ENCODE measurements around the gene PPP1R14C.
A peak's percentile ranks its signal among the peaks of the same experiment; 100 is the strongest.

Gene PPP1R14C

DNA sequence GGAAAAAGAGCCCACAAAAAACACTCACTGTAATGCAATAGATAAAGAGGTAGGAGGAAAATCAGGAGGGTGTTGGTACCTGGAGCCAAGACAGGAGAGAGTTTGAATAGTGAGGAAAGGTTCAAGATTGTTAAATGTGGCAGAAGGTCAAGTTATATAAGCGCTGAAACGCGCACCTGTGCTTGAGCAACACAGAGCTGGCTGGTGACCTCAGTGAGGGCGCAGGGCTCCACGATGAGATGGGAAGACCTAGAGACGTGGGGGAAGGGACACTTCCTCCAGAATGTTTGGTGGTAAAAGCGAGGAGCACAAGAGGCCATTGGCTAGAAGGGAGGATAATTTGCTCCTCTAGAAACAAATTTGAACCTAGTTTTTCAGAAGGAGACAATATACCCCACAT is 4.2 kb upstream of the PPP1R14C start:
- H2AFZ ChIP-seq (ENCODE audit: low read depth, low read length): no peak overlapping the region
- H3K4me2 ChIP-seq (ENCODE audit: low read length): no peak overlapping the region
- no peaks in the 10 kb centered on the region for H3K36me3 ChIP-seq (replicated peaks; ENCODE audit: low read depth, low read length)
- H3K4me1 ChIP-seq (ENCODE audit: low read length): peaks cover under 1% of the 10 kb centered on the region; the same call in 1 of the 2 replicates
- TF ChIP-seq, protein P1, sequence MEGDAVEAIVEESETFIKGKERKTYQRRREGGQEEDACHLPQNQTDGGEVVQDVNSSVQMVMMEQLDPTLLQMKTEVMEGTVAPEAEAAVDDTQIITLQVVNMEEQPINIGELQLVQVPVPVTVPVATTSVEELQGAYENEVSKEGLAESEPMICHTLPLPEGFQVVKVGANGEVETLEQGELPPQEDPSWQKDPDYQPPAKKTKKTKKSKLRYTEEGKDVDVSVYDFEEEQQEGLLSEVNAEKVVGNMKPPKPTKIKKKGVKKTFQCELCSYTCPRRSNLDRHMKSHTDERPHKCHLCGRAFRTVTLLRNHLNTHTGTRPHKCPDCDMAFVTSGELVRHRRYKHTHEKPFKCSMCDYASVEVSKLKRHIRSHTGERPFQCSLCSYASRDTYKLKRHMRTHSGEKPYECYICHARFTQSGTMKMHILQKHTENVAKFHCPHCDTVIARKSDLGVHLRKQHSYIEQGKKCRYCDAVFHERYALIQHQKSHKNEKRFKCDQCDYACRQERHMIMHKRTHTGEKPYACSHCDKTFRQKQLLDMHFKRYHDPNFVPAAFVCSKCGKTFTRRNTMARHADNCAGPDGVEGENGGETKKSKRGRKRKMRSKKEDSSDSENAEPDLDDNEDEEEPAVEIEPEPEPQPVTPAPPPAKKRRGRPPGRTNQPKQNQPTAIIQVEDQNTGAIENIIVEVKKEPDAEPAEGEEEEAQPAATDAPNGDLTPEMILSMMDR (IDR thresholded peaks at IDR 0.05; ENCODE audit: low read depth, low read length): no peak
- no peak for TF ChIP-seq EZH2phosphoT487 (IDR thresholded peaks at IDR 0.05; ENCODE audit: low read depth)
- H4K20me1 ChIP-seq (ENCODE audit: insufficient read depth, low read length): no peaks in the 10 kb centered on the region
- H3K9ac ChIP-seq (ENCODE audit: low read length): no peak overlapping the region
- H3K27me3 ChIP-seq (ENCODE audit: low read depth, low read length): peaks cover 30% of the 10 kb centered on the region
- H3K27ac ChIP-seq (ENCODE audit: low read length): no peak overlapping the region
- H3K79me2 ChIP-seq (ENCODE audit: low read length): no peaks in the 10 kb centered on the region; the same call in 1 of the 2 replicates
- no peak overlapping the region for H3K4me3 ChIP-seq (ENCODE audit: low read length)
- no peaks in the 10 kb centered on the region for H3K9me3 ChIP-seq (ENCODE audit: insufficient read depth, low read length)

DNA sequence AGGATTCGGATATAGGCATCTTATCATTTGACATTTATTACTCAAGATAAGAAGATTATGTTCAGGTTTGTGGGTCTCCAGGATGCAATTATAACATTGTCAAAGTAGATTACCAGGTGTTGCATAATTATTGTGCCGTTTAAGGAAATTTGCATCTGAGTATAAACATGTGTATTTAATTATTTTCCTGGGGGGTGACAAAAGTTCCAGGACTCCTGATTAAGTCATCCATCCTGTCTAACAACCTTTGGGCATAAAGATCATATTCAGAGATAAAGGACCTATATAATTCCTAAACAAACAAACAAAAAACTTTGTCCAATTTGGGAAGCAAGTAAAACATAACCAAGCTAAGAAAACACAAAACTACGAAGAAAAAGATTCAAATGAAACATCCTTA is 3.3 kb upstream of the PPP1R14C start:
- H3K9me3 ChIP-seq (ENCODE audit: insufficient read depth, low read length): no peaks in the 10 kb centered on the region
- no peak for TF ChIP-seq EZH2phosphoT487 (IDR thresholded peaks at IDR 0.05; ENCODE audit: low read depth)
- H3K4me2 ChIP-seq (ENCODE audit: low read length): no peak overlapping the region
- H3K79me2 ChIP-seq (ENCODE audit: low read length): no peaks in the 10 kb centered on the region; the same call in 1 of the 2 replicates
- H3K36me3 ChIP-seq (replicated peaks; ENCODE audit: low read depth, low read length): no peaks in the 10 kb centered on the region
- H3K27ac ChIP-seq (ENCODE audit: low read length): no peak overlapping the region
- peaks cover 39% of the 10 kb centered on the region for H3K27me3 ChIP-seq (ENCODE audit: low read depth, low read length)
- no peaks in the 10 kb centered on the region for H4K20me1 ChIP-seq (ENCODE audit: insufficient read depth, low read length)
- H2AFZ ChIP-seq (ENCODE audit: low read depth, low read length): no peak overlapping the region
- H3K4me3 ChIP-seq (ENCODE audit: low read length): no peak overlapping the region
- no peak overlapping the region for H3K9ac ChIP-seq (ENCODE audit: low read length)
- peaks cover 9% of the 10 kb centered on the region for H3K4me1 ChIP-seq (ENCODE audit: low read length)

DNA sequence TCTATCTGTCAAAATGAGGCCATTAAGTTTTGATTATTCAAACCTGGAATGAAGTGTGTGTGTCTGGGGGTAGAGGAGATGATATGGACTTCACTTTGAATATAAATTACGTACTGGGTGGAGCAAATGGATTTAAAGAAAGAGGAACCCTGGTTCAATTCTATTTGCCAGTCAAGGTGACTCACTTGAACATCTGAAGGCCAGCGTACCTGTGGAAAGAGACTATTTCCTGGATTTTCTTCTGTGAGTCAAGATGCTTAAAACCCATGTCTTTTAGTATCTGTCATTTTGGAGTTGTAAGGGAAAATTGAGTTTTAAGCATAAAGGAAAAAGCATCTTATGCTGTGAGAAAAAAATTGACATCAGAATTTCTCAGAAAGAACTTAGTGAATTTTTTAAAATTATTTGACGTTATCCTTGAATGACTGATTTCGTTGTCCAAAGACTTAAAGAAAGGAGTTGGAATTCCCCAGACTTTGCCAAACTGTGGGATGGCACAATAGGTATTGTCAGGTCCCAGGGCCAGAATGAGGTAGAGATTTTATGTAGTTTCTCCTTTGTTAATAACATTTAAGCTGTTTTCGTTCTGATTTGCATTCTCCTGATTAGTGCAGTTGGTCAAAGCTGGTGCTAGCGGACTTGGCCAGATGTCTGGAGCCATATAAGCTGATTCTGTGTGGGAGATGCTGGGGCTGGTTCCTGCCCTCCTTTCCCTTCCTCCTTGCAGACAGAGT is 2.4 kb upstream of the PPP1R14C start:
- Histone ChIP-seq H3K4me2 (ENCODE audit: low read length) (no peak overlapping the region), H3K79me2 (ENCODE audit: low read length) (no peaks in the 10 kb centered on the region; the same call in 1 of the 2 replicates), H3K4me3 (ENCODE audit: low read length) (no peak overlapping the region), H3K27ac (ENCODE audit: low read length) (no peak overlapping the region), H3K36me3 (replicated peaks; ENCODE audit: low read depth, low read length) (no peaks in the 10 kb centered on the region), H3K4me1 (ENCODE audit: low read length) (peaks cover 18% of the 10 kb centered on the region), H3K9ac (ENCODE audit: low read length) (no peak overlapping the region), H4K20me1 (ENCODE audit: insufficient read depth, low read length) (no peaks in the 10 kb centered on the region), H3K9me3 (ENCODE audit: insufficient read depth, low read length) (no peaks in the 10 kb centered on the region), H2AFZ (ENCODE audit: low read depth, low read length) (no peak overlapping the region), H3K27me3 (ENCODE audit: low read depth, low read length) (peaks cover 42% of the 10 kb centered on the region)
- TF ChIP-seq, protein P1 (IDR thresholded peaks at IDR 0.05; ENCODE audit: low read depth, low read length): no peak
- TF ChIP-seq EZH2phosphoT487 (IDR thresholded peaks at IDR 0.05; ENCODE audit: low read depth): no peak

DNA sequence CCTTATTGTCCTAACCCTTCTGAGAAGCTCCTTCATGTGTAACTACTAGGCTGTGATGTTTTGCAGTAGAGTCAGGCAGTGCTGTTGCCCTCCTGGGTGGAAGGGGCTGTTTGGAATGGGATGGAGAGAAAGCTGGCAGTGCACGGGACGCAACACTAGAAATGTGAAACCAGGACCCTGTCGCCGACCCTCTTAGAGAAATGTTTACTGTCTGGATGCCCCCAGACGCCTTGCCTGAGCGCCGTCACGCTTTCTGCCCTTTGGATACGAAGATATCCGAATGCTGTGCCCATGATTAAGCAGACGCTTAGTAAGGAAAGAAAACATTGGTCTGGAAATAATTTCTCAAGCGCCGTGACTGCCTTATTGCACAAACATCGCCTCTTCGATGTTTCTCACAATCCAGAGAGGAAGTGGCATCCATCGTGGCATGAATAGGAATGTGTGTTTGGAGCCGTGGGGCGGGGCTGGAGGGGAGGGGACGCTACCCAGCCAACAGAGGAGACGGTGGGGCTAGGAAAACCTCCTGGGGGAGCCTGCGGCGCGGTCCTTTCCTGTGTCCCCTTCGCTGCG is 661 bp upstream of the PPP1R14C start:
- H3K79me2 ChIP-seq (ENCODE audit: low read length): no peaks in the 10 kb centered on the region; the same call in 1 of the 2 replicates
- H3K9ac ChIP-seq (ENCODE audit: low read length): no peak overlapping the region
- no peak overlapping the region for H2AFZ ChIP-seq (ENCODE audit: low read depth, low read length)

More for the DNA sequence above, 661 bp upstream of the PPP1R14C start:
- peaks cover 32% of the 10 kb centered on the region for H3K4me1 ChIP-seq (ENCODE audit: low read length)
- peak overlapping the region; percentile 78 for H3K4me3 ChIP-seq (ENCODE audit: low read length)
- peaks cover 42% of the 10 kb centered on the region for H3K27me3 ChIP-seq (ENCODE audit: low read depth, low read length)
- no peaks in the 10 kb centered on the region for H4K20me1 ChIP-seq (ENCODE audit: insufficient read depth, low read length)
- H3K4me2 ChIP-seq (ENCODE audit: low read length): no peak overlapping the region
- H3K27ac ChIP-seq (ENCODE audit: low read length): no peak overlapping the region
- TF ChIP-seq EZH2phosphoT487 (IDR thresholded peaks at IDR 0.05; ENCODE audit: low read depth): no peak
- TF ChIP-seq, protein P1 (IDR thresholded peaks at IDR 0.05; ENCODE audit: low read depth, low read length): no peak
- no peaks in the 10 kb centered on the region for H3K36me3 ChIP-seq (replicated peaks; ENCODE audit: low read depth, low read length)
- H3K9me3 ChIP-seq (ENCODE audit: insufficient read depth, low read length): no peaks in the 10 kb centered on the region

Data from OCI-LY3 (cell line).